Anterior cingulate cortex (tissue), 58 donors: ENCODE measurements around the gene POLR1G.
"Not testable (repeated sequence)": the region's sequence is repeated elsewhere in the genome, so short reads cannot be mapped to it uniquely, and the experiment has no call there.

Experiments used
- DNase-seq, 58 donors: peaks; one replicate each; lab custom pipeline; 2025; lab: John Stamatoyannopoulos, UW

The POLR1G gene

GRCh38 chr19:45419895-45420294 is 13.5 kb downstream of the POLR1G start:
- no peak for DNase-seq

- DNase-seq, result no peak
Observed at GRCh38 chr19:45420356-45420755, 13.9 kb downstream of the POLR1G start.

GRCh38 chr19:45420871-45421270 is 14.4 kb downstream of the POLR1G start:
- no peak for DNase-seq

DNA sequence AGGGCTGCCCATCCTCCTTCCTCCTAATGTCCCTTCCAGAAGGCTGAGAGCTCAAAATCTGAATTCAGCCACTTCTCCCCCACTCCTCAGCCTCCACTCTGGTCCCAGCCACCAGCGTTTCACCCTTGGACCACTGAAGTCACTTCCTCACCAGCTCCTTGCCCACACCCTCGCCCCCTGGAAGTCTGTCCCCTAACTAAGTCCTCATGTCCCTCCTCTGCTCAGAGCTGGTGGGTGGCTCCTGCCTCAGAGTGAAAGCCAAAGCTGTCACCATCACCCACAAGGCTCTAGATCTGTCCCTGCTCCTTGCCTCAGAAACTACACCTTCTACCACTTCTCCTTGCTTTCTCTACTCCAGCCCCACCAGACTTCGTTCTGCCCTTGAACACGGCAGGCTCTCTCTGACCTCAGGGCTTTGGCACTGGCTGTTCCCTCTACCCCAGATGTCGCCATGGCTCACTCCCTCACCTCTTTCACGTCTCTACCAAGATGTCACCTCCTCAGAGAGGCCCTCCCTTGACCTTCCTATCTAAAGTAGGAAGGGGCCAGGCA is 15.6 kb downstream of the POLR1G start:
- no peak for DNase-seq

- no peak for DNase-seq
Observed at GRCh38 chr19:45423033-45423588, 16.7 kb downstream of the POLR1G start.

- peak; percentile 45 to 96 (median 90) for DNase-seq
Observed at GRCh38 chr19:45423589-45424190, 17.2 kb downstream of the POLR1G start, which contains the start of gene ERCC1. TSS of gene ERCC1 (minus strand) at chr19:45423917. CDS start at chr19:45423374, 543 bp downstream.

DNA sequence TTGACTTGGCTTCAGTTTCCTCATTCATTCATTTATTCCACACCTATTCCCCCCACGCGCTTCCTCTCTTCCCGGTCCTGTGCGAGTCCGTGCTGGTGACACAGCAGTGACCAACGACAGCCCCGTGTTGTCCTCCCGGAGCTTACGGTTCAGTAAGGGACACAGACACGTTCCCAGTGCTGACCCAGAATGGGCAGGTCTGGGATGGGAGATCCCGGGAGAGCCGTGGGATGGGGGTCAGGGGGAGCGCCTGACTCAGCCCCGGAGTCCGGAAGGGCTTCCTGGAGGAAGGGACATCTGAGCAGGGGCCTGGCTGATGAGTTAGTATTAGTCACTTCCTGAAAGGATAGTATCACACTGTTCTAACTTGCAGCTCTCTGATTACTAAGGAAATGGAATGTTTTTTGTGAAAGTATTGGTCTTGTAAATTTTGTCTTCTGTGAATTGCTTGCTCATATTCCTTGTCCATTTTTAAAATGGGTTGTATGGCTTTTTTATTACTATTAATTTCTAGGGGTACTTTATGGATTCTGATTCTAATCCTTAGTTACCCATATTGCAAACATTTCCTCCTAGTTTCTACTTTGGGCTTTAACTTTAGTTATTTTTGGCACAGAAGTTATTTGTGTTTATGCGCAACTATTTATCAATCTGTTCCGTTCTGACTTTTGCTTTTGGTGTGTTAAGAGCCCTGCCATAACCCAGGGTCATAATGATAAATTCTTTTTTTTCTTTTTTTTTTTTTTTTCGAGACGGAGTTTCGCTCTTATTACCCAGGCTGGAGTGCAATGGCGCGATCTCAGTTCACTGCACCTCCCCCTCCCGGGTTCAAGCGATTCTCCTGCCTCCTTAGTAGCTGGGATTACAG is 18.0 kb downstream of the POLR1G start:
- peak in 10 of 58 donors; percentile 22 to 60 (median 46) for DNase-seq

DNA sequence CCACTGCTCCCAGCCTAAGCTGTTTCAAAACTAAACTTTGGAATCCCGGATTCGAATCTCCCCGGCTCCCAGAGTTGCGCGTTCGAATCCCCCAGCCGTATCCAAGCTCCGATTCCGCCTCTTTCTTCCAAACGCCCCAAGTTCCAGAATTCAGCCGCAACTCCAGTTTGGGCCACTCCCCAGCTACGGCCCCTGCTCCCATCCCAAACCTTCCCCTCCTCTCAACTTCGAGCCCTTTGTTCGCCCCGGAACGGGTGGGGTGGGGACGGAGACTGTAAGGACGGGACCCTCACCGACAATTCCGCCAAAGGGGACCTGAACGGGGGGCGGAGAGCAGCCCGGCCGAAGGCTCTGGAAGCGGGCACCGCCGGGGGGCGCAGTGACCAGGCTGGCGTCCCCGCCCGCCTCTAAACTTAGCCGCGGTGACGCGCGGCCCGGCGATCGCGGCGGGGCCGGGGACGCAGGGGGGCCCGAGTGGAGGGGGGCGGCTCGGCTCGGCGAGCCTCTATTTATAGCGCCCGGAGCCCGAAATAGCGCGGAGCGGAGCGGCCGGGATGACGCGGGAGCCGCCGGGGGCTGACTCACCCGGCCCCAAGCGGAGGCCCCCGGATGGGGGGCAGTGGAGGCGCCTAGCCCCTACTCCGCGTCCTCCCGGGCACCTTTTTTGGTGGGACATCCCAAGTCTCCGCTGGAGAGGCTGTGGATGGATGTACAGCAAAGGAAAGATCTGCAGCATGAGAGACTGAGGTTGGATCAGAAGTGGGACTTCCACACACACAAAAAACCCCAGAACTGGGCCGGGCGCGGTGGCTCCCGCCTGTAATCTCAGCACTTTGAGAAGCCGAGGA is 22.2 kb downstream of the POLR1G start:
- DNase-seq, result peak in 8 of 58 donors; percentile 9 to 42 (median 23)

DNA sequence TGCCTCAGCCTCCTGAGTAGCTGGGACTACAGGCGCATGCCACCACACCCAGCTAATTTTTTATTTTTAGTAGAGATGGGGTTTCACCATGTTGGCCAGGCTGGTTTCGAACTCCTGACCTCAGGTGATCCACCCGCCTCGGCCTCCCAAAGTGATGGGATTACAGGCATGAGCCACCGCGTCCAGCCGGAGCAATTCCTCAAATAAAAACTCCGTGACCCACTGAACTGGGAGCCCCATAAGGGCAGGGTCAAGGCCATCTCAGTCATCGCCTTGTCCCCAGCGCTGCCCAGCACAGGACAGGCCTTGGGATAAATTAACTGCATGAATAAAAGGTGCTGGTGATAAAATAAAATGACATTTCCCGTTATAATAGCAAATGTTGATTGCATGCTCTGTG is 23.5 kb downstream of the POLR1G start:
- DNase-seq, result not testable (repeated sequence)

DNA sequence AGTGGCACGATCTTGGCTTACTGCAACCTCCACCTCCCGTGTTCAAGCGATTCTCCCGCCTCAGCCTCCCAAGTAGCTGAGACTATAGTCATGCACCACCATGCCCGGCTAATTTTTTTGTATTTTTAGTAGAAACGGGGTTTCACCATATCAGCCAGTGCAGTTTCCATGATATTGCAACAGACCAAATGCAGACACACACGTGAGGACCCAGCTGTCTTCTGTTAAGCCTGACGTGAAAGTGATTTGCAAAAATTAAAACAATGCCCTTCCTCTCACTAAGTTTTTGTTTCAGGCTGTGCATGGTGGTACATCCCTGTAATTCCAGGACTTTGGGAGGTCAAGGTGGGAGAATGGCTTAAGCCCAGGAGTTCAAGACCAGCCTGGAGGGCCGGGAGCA is 24.6 kb downstream of the POLR1G start:
- not testable (repeated sequence) for DNase-seq

DNA sequence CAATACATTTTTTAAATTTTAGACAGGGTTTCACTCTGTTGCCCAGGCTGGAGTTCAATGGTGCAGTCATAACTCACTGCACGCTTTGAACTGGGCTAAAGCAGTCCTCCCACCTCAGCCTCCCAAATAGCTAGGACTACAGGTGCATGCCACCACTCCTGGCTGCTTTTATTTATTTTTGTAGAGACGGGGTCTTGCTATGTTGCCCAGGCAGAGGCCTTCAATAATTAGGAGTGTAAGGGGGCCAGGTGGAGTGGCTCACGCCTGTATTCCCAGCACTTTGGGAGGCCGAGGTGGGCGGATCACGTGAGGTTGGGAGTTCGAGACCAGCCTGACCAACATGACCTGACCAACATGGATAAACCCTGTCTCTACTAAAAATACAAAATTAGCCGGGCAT is 26.1 kb downstream of the POLR1G start:
- not testable (repeated sequence) for DNase-seq

GRCh38 chr19:45437328-45437727 is 30.9 kb downstream of the POLR1G start:
- DNase-seq, result no peak

DNA sequence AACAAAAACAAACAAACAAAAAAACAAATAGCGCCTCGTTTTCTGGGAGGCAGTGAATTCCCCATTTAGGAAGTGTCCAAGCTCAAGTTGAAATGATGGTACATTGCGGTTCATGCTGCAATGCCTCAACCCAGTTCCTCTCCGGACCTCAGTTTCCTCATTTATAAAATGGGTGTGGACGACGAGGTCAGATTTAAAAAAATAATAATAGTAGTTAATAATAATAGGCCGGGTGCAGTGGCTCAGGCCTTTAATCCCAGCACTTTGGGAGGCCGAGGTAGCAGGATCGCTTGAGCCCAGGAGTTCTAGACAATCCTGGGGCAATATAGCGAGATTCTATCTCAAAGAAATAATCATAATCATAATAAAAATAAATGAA is 32.7 kb downstream of the POLR1G start:
- DNase-seq, result no peak

DNA sequence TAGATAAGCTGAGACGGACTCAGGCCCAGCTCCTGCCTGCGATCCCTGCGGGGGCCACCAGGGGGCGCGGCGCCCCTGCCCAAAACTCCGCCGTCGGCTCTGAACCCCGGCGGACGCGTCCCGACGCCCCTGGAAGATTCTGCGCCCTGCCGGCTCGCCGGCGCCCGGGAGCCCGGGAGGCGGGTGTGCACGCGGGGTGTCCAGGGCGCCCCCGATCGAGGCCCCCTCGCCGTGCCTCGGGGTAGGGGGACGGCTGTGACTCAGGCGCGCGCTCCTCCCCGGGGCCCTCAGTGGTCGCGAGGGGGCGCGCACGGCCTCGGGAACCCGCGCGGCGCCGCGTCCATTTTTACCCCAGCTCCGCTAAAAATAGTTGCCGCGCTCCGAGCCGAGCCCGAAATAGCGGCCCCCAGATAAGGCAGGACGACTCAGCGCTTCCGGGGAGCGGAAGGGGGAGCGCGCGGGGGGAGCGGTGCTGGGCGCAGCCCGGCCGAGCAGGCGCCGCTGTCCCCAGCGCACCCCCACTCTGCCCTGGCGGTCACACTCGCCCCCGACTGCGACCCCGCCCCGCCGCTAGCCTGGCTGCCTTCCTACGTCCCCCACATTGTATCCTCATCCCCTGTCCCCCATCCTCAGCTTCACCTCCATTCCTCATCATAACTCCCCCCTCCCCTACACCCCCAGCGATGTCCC is 33.3 kb downstream of the POLR1G start:
- peak in 57 of 58 donors; percentile 46 to 92 (median 79) for DNase-seq

DNA sequence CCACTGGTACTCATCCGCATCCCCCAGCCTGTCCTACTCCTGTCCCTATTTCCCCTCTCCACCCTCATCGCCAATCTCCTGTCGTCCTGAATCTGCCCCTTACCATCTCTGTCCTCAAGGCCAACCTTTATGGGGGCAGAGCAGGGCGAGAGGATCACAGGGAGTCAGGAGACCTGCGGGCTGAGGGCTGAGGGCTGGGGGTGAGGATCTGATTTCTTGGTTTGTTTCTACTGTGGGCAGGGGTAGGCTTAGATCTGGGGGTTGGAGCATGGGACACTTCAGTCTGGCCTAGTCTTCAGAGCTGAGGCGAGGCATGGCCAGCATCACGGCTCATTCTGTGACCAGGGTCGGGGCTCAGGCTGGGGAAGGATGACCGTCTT is 33.8 kb downstream of the POLR1G start:
- DNase-seq, result no peak

- no peak for DNase-seq
Observed at GRCh38 chr19:45440873-45441654, 34.6 kb downstream of the POLR1G start.

DNA sequence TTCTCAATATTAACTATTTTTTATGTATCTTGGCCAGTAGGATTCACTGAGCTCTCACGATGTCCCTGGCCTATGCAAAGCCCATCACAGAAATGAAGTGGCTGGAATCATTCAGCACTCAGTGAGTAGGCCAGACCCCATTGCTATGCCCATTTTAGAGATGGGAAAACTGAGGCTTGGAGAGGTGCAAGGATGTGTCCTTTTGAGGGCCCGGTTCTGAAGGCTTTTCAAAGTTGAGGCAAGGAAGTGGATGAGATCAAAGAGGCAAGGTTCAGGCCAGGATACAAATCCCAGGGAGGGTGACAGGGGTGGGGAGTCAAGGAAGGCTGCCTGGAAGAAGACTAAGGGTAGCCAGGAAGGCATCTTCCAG is 35.9 kb downstream of the POLR1G start:
- DNase-seq, result peak in 1 of 58 donors; percentile 4

DNA sequence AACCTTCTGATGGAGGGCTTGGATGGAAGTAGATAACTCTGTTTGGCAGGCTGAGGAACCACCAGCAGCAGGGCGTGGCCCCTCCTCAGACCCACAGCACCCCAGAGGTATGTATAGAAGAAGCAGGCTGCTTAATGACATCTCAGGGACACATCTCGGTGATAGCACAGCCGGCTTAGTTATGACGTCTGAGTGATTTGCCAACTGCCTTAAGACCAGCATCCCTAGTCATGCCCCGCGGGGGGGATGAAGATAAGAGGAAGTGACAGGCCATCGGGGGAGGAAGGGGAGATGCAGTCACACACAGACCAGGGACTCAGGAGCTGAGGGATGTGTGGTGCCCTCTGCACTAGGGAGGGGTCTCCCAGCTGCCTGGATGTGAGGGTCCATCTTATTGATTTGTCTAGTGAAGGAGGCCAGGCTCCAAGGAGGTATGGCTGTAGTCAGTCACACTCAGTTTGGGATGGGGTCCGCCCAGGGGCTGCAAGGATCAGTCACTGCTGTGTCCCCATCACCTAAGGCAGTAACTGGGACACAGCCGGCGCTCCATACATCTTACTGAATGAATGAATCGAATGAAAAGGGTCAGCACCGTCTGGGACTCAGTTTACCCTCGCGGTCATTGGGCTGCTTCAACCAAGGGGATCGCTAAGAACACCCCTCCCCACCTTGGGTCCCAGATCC is 36.5 kb downstream of the POLR1G start:
- peak in 9 of 58 donors; percentile 6 to 63 (median 22) for DNase-seq
